MM.1S (cell line): ENCODE measurements around the gene GALNT15.

Source experiments
- DNase-seq: peaks from one replicate; pipeline ENCODE4 v3.0.0-alpha.2; 2015
- H2AFZ ChIP-seq: fragments of 300-600 bp; sonication (generic); 2 replicates; pipeline ENCODE4 v1.6.0; 2016; ENCODE audit warnings: antibody characterized with exemption, low read length
- H3F3A ChIP-seq: fragments of 300-600 bp; sonication (generic); 2 replicates; pipeline ENCODE4 v1.6.1; 2016; ENCODE audit warnings: mild to moderate bottlenecking, antibody characterized with exemption, low read length, moderate library complexity, mixed read lengths; ENCODE audit not compliant: insufficient read depth
- H3K27ac ChIP-seq: fragments of 300-600 bp; sonication (generic); 2 replicates; pipeline ENCODE4 v1.5.1; 2016; ENCODE audit warnings: mild to moderate bottlenecking, low read length
- H3K27me3 ChIP-seq: fragments of 300-600 bp; sonication (generic); replicated peaks from 2 replicates; pipeline ENCODE4 v1.6.0; 2016; ENCODE audit warnings: low read length; ENCODE audit not compliant: insufficient read depth
- H3K36me3 ChIP-seq: fragments of 300-600 bp; sonication (generic); replicated peaks from 2 replicates; pipeline ENCODE4 v1.6.1; 2016; ENCODE audit warnings: mild to moderate bottlenecking, low read length, mixed read lengths; ENCODE audit not compliant: insufficient read depth
- H3K4me1 ChIP-seq: fragments of 300-600 bp; sonication (generic); 2 replicates; pipeline ENCODE4 v1.6.1; 2016; ENCODE audit warnings: low read length, mixed read lengths
- H3K4me2 ChIP-seq: fragments of 300-600 bp; sonication (generic); 2 replicates; pipeline ENCODE4 v1.6.0; 2016; ENCODE audit warnings: low read depth, low read length
- H3K4me3 ChIP-seq: fragments of 300-600 bp; sonication (generic); 2 replicates; pipeline ENCODE4 v1.5.1; 2016; ENCODE audit warnings: low read length, mixed read lengths
- H3K79me2 ChIP-seq: fragments of 300-600 bp; sonication (generic); 2 replicates; pipeline ENCODE4 v1.6.1; 2016; ENCODE audit warnings: mixed run types, low read length, mixed read lengths
- H3K9ac ChIP-seq: fragments of 300-600 bp; sonication (generic); 2 replicates; pipeline ENCODE4 v1.6.1; 2016; ENCODE audit warnings: low read length, mixed read lengths
- H3K9me2 ChIP-seq: fragments of 300-600 bp; sonication (generic); replicated peaks from 2 replicates; pipeline ENCODE4 v1.6.1; 2016; ENCODE audit warnings: mild to moderate bottlenecking, low read length, mixed read lengths; ENCODE audit not compliant: insufficient read depth
- H3K9me3 ChIP-seq: fragments of 300-600 bp; sonication (generic); replicated peaks from 2 replicates; pipeline ENCODE4 v1.6.1; 2016; ENCODE audit warnings: mild to moderate bottlenecking, low read length, mixed read lengths; ENCODE audit not compliant: insufficient read depth
- H4K20me1 ChIP-seq: fragments of 300-600 bp; sonication (generic); 2 replicates; pipeline ENCODE4 v1.6.1; 2016; ENCODE audit warnings: mild to moderate bottlenecking, low read length, moderate library complexity, mixed read lengths; ENCODE audit not compliant: insufficient read depth
- EZH2 ChIP-seq: fragments of 300-600 bp; sonication (generic); optimal IDR thresholded peaks from 2 replicates; pipeline ENCODE3; 2017; ENCODE audit warnings: low read depth, mild to moderate bottlenecking, antibody characterized with exemption, low read length, mixed read lengths
- EZH2phosphoT487 ChIP-seq: fragments of 300-600 bp; sonication (generic); IDR thresholded peaks from 2 replicates; pipeline ENCODE4 v1.6.1; 2018; ENCODE audit warnings: antibody characterized with exemption, low read length
- TF ChIP-seq, protein P1 (sequence below): fragments of 300-600 bp; sonication (generic); IDR thresholded peaks from 2 replicates; pipeline ENCODE4 v1.5.1; 2016; ENCODE audit warnings: antibody characterized with exemption, low read length, mixed read lengths

GALNT15 gene, protein sequence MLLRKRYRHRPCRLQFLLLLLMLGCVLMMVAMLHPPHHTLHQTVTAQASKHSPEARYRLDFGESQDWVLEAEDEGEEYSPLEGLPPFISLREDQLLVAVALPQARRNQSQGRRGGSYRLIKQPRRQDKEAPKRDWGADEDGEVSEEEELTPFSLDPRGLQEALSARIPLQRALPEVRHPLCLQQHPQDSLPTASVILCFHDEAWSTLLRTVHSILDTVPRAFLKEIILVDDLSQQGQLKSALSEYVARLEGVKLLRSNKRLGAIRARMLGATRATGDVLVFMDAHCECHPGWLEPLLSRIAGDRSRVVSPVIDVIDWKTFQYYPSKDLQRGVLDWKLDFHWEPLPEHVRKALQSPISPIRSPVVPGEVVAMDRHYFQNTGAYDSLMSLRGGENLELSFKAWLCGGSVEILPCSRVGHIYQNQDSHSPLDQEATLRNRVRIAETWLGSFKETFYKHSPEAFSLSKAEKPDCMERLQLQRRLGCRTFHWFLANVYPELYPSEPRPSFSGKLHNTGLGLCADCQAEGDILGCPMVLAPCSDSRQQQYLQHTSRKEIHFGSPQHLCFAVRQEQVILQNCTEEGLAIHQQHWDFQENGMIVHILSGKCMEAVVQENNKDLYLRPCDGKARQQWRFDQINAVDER

GRCh38 chr3:16174389-16174788 lies at the start of gene GALNT15:
TSS of gene GALNT15 (plus strand) at chr3:16174680. CDS start at chr3:16175152, 472 bp downstream.
- H3K27me3 ChIP-seq: no peaks in the 10 kb centered on the region
- TF ChIP-seq, protein P1, sequence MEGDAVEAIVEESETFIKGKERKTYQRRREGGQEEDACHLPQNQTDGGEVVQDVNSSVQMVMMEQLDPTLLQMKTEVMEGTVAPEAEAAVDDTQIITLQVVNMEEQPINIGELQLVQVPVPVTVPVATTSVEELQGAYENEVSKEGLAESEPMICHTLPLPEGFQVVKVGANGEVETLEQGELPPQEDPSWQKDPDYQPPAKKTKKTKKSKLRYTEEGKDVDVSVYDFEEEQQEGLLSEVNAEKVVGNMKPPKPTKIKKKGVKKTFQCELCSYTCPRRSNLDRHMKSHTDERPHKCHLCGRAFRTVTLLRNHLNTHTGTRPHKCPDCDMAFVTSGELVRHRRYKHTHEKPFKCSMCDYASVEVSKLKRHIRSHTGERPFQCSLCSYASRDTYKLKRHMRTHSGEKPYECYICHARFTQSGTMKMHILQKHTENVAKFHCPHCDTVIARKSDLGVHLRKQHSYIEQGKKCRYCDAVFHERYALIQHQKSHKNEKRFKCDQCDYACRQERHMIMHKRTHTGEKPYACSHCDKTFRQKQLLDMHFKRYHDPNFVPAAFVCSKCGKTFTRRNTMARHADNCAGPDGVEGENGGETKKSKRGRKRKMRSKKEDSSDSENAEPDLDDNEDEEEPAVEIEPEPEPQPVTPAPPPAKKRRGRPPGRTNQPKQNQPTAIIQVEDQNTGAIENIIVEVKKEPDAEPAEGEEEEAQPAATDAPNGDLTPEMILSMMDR: no peak
- H4K20me1 ChIP-seq: no peaks in the 10 kb centered on the region
- H2AFZ ChIP-seq: no peak within 1 kb of the TSS
- no peaks in the 10 kb centered on the region for H3K4me1 ChIP-seq
- no peak for DNase-seq
- H3K36me3 ChIP-seq: no peaks in the 10 kb centered on the region
- no peaks in the 10 kb centered on the region for H3K9me2 ChIP-seq
- no peaks in the 10 kb centered on the region for H3K79me2 ChIP-seq
- H3F3A ChIP-seq: no peaks in the 10 kb centered on the region
- no peak within 1 kb of the TSS for H3K9ac ChIP-seq
- no peak within 1 kb of the TSS for H3K4me2 ChIP-seq
- H3K4me3 ChIP-seq: no peak within 1 kb of the TSS
- H3K27ac ChIP-seq: no peak within 1 kb of the TSS
- H3K9me3 ChIP-seq: no peaks in the 10 kb centered on the region

- Histone ChIP-seq H3K27me3 (no peaks in the 10 kb centered on the region), H3K9me2 (no peaks in the 10 kb centered on the region), H4K20me1 (no peaks in the 10 kb centered on the region), H2AFZ (no peak overlapping the region), H3K4me2 (no peak overlapping the region), H3K9ac (no peak overlapping the region), H3K79me2 (no peaks in the 10 kb centered on the region), H3K4me1 (no peaks in the 10 kb centered on the region), H3K9me3 (no peaks in the 10 kb centered on the region), H3K4me3 (no peak overlapping the region), H3K36me3 (no peaks in the 10 kb centered on the region), H3K27ac (no peak overlapping the region), H3F3A (no peaks in the 10 kb centered on the region)
- no peak for TF ChIP-seq EZH2
- no peak for TF ChIP-seq EZH2phosphoT487
- TF ChIP-seq, protein P1: no peak
- DNase-seq: no peak
These were observed 47.8 kb upstream of the GALNT15 start for GRCh38 chr3:16126634-16127033.

- Histone ChIP-seq H3K4me1 (no peaks in the 10 kb centered on the region), H2AFZ (no peak overlapping the region)
- TF ChIP-seq, protein P1: no peak
- TF ChIP-seq EZH2: no peak
- TF ChIP-seq EZH2phosphoT487: no peak
These were observed 47.2 kb upstream of the GALNT15 start for GRCh38 chr3:16127249-16127648.

More at GRCh38 chr3:16127249-16127648, 47.2 kb upstream of the GALNT15 start:
- Histone ChIP-seq H3K27me3 (no peaks in the 10 kb centered on the region), H3K27ac (no peak overlapping the region), H3K4me2 (no peak overlapping the region), H3K9ac (no peak overlapping the region), H3K4me3 (no peak overlapping the region), H3K9me2 (no peaks in the 10 kb centered on the region), H3K79me2 (no peaks in the 10 kb centered on the region), H3K9me3 (no peaks in the 10 kb centered on the region), H3K36me3 (no peaks in the 10 kb centered on the region), H4K20me1 (no peaks in the 10 kb centered on the region), H3F3A (no peaks in the 10 kb centered on the region)
- DNase-seq: no peak
